HEK293T (cell line): Measurements from ENCODE around the gene CD300H.

Experiments used
- BHLHE40 ChIP-seq: fragments of 450-650 bp; IDR thresholded peaks from 2 replicates; pipeline ENCODE4 v1.6.1; 2016; ENCODE audit warnings: mild to moderate bottlenecking, moderate library complexity, borderline replicate concordance
- FOXK2 ChIP-seq: fragments of 450-650 bp; IDR thresholded peaks from 2 replicates; pipeline ENCODE4 v1.6.1; 2016; ENCODE audit warnings: mild to moderate bottlenecking
- FOXM1 ChIP-seq: fragments of 450-650 bp; IDR thresholded peaks from 2 replicates; pipeline ENCODE4 v1.6.1; 2017; ENCODE audit warnings: mild to moderate bottlenecking, borderline replicate concordance
- SP1 ChIP-seq: fragments of 450-650 bp; IDR thresholded peaks from 2 replicates; pipeline ENCODE4 v1.6.1; 2017
- TARDBP ChIP-seq: fragments of 450-650 bp; IDR thresholded peaks from 2 replicates; pipeline ENCODE4 v1.6.1; 2016

DNA sequence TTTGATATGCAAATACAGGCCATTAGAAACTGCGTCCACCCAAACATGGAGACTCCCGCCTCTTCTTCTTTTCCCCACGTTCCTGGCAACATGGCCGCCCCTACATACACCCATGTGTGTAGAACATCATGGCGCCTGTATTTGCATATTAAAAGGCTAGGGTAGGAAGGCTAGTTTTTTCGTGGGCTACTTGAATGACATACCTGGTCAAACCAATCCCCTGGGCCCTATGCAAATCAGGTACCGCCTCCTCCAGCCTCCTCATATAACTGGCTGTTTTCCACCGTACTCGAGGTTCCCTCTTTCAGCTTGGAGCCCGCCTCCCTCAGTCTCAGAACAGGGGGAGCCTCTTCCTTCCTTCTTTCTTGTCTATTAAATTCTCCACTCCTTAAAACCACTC, 35.2 kb downstream of the CD300H start:
- TF ChIP-seq BHLHE40 (no peak), SP1 (no peak), FOXK2 (no peak), TARDBP (no peak), FOXM1 (no peak)
